NCI-H146 treated with DMSO at 0.1 percent for 48 hours (cell line): Measurements from ENCODE around the gene SPRED3.

ENCODE experiments used
- DNase-seq: peaks from one replicate; lab custom pipeline; 2025; ENCODE audit not compliant: unreplicated experiment; lab: John Stamatoyannopoulos, UW

Gene SPRED3

DNA sequence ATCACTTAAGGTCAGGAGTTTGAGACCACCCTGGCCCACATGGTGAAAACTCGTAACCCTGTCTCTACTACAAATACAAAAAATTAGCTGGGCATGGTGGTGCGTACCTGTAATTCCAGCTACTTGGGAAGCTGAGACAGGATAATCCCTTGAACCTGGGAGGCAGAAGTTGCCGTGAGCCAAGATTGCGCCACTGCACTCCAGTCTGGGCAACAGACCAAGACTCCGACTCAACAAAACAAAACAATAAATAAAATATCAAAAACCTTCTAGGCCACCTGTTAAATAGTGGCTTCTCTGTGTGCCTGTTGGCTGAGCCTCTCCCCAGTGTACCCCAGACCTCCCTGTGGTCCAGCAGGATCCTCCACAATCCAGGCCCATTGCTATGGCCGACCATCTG, 17.4 kb upstream of the SPRED3 start:
- no peak for DNase-seq

DNA sequence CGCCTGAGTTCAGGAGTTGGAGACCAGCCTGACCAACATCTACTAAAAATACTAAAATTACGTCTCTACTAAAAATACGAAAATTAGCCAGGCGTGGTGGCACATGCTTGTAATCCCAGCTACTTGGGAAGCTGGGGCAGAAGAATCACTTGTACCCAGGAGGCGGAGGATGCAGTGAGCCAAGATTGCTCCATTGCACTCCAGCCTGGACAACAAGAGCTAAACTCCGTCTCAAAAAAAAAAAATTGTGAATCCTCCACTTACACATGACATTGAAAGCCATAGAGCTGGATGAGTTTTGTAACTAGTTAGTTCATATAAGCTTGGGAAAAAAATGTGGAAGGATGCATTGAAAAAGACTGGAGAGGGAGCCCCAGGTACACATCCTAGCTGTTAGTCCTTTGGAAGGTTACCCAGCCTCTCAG, 14.6 kb upstream of the SPRED3 start:
- no peak for DNase-seq

DNA sequence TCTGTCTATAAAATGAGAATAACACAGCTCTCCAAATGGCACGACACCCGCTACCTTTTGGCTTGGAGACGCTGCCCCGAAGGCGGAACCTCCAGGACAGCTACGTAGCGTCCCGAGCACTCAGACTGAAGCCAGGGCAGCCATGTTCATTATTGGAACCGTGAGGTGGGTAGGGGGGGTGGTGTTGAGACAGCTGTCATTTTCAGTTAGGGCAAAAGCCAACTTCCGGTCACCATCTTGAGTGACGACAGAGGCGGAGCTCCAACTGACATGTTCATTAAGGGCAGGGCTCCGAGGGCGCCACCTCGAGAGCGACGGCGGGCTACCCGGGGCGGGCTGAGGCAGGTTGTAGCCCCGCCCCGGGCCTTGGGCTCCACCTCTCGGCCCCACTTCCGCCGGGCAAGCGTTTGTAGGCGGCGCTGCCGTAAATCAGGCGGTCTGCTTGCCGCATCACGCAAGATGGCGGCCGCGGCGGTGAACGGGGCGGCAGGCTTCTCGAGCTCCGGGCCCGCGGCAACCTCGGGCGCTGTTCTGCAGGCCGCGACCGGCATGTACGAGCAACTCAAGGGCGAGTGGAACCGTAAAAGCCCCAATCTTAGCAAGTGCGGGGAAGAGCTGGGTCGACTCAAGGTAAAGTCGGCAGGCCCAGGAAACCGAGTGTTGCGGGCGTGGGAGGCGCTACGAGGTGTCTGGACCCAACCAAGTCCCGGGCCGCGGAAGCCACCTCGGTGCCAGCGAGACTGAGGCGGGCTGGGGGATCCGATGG, 14.0 kb upstream of the SPRED3 start, which contains the start of gene PSMD8:
Gene PSMD8 (plus strand): TSS at position 240 of the 766 bp plus-strand sequence. CDS start 31 bp downstream, at position 271.
- peak; percentile 99 for DNase-seq

DNA sequence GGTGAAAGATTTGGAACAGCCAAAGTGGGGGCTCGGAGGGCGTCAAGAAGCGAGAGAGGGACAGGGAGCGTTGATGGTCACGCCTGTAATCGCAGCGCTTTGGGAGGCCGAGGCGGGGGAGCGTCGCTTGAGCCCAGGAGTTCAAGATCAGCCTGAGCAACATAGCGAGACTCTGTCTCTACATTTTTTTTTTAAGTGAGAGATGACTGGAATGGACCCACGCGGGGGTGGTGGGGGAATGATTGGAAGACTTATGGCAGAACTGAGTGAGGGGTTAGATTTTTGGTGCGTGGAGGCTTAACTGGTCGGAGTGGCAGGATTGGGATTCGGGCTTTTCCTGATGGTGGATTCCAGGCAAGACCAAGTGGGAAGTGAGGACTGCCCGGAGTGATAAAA, 13.4 kb upstream of the SPRED3 start:
- DNase-seq: no peak

DNA sequence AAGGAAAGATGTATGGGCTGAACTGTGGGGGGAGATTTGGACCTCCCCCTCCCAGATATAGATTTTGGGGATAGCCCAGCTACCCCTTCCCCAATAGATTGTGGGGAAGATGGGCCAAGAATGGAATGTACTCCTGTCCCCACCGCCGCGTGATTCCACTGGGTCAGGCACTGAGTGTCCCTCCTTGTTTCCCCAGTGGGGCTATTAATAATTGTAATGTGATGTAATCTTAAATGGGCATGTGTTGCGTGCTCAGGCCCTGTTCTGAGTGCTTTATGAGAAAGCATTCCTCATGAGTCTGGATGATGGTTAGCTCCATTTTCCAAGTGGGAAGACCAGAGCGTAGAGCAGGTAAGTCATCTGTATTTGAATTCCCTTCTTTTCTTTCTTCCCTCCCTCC, 12.7 kb upstream of the SPRED3 start:
- no peak for DNase-seq

DNA sequence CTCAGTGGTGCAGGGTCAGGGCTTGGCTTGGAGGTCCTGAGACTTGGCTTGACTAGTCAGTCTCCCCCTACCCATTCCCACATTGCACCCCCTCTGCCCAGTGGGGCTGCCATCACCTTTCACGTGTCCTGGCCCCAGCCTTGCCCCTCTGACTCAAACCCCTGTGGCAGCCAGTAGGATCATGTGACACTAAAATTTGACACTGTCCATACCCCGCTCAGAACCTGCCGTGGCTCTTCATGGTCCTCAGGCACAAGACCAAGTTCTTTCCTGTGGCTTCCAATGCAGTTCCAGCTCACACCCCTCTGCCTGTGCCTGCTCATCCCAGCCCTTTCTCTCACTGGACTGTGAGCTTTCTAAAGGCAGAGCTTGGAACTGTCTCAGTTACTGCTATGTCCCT, 11.9 kb upstream of the SPRED3 start:
- DNase-seq: no peak

DNA sequence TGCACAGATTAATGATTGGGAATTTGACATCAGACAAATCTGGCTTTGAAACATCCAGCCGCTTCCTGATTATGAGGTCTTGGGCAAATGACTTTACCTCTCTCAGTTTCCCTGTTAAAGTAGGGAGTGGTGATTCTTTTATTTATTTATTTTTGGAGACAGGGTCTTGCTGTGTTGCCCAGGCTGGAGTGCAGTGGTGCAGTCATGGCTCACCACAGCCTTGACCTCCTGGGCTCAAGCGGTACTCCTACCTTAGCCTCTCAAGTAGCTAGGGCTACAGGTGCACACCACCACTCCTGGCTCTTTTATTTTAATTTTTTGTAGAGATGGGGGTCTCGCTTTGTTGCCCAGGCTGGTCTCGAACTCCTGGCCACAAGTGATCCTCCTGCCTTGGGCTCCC, 11.4 kb upstream of the SPRED3 start:
- no peak for DNase-seq

DNA sequence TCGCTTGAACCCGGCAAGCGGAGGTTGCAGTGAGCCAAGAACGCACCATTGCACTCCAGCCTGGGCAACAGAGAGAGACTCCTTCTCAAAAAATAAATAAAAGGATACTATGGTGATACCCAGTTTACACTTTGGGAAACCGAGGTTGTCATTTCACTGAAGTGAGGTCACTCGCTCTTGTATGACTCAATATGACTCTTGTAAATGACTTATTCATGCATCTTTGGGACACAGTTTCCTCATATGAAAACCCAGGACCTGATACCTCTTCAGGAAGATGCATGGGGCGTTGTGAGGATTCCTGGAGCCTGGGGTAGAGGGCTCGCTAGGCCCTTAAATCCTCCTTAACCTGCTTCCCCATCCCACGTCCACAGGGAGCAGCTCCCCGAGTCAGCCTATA, 9.6 kb upstream of the SPRED3 start:
- DNase-seq: no peak

DNA sequence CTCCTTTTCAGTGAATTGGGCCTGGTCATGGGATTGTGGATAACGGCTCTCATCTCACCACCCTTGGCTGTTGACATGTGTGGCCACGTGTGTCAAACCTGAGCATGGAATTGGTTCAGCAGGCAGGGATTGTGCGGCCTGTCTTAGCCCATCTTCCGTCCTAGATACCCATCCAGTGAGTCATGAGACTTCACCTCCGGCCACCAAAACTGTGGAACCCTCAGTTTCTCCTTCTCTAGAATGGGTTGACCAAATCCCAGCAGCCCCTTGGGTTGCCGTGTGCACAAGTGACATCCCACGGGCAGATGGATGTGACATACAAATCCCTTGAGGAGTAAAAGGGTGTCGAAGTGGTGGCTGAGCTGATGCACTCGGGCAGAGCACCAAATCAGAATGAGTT, 7.4 kb upstream of the SPRED3 start:
- no peak for DNase-seq

DNA sequence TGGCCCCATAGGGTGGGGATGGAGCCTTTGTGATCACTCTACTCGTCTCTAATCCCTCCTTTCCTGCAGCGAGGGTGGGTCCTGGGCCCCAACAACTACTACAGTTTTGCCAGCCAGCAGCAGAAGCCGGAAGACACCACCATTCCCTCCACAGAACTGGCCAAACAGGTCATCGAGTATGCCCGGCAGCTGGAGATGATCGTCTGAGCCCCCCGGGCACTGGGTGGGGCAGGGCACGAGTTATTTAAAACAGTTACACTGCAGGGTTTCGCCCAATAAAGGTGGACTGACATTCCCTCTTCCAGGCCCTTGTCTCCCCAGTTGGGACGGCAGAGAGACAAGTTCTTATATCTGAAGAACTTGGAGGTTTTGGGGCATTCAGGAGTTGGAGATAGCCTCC, 5.3 kb upstream of the SPRED3 start:
- DNase-seq: no peak

DNA sequence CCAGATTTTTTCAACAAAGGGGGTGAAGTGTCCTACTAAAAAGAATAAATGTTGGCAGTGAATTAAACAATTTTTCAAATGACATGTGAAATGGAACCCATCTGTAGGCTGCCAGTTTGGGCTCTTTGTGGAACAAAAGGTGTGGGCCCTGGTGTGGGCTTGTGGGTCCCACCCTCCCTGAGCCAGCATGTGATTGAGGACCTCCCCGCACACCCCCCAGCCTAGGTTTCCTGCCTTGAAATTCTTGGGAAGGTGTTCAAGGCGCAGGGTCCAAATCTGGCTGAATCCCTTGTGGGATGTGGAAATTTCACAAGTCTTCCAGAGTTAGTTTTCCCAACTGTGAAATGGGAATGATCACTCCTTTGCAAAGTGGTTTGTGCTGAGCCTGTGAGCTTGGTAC, 4.8 kb upstream of the SPRED3 start:
- no peak for DNase-seq

DNA sequence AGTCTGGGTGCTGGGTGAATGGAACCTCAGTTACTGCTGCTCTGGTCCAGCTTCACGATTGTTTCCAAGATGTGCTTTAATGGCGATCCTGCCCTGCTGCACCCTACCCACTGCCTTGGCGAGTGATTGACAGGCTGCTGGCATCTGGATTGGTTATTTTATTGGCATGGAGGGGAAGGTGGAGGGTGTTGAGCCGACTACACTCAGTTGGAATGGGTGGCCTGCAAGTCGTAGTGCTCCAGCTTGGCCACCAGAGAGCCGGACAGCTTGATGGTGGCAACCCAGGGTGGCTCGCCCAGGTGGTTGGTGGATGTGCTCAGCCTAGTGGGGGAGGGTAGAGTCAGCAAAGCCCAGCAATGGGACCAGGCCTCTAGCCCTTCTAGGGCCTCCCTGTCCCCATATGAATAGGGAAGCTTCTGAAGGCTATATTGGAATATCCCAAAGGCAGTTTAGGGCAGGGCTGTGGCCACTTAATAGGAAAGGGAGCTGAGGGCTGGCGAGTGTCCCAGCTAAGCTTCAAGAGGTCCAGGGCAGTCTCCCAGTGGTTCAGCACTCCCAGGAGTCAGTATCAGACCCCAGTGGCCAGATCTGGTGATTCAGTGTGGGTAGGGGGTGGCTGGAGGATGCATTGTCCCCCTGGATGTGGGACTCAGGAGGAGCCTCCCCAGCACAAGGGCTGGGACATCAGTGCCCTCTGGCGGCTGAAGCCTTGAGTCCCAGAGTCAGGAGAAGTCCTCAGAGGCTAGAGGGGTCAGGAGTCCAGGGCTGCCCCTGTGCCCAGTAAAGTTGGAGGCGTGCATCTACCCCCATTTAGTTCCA, 4.1 kb upstream of the SPRED3 start:
- no peak for DNase-seq

DNA sequence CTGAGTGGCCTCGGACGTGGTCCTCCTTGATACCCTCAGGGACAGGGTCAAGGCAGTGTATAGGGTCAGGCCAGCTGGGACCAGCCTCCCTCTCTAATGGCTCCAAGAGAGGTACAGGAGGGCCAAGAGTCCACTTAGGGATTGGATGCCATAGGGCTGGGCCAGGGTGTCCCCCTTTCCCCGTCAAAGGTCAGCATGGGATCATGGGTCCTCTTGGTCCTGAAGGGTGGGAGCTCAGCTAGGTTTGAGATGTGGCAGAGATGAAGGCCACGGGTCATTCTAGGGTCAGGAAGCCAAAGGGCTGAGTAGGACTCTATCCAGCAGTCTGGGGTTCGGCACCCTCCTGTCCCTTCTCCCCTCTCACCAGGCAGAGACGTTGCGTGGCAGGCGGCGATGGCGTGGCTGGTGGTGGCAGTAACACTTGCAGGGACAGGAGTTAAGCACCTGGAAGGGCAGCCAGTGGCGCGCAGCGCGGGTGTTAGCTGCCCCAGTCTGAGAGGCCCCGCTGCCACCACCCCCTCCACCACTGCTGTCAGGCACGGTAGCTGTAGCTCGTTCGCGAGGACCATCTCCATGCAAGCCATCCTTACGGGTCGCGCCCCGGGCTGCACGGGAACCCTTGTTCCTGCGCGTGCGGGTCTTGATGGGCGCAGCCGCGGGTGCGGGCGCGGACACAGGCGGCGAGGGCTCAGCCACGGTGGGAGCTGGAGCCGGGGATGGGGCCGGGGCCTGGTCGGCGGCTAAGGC, 3.3 kb upstream of the SPRED3 start:
- DNase-seq: no peak

DNA sequence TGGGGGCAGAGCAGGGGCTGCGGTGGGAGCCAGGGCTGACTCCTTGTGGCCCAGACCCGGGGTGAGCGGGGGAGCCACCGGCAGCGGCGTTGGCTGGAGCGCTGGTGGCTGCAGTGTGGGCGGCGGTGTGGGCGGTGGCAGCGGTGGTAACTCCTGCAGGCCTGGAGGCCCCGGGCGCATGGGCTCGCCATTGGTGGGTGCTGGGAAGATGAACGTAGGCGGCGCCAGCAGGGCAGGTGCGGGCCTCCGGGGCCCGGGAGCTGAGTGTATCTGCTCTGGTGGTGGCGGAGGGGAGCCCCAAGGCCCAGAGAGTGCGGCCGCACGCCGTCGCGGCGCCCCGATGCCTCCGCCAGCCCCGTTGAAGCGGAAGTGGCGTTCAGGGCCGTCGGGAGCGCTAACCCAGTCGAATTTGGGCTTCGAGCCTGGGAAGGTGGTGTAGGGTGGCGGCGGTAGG, 2.7 kb upstream of the SPRED3 start:
- no peak for DNase-seq

DNA sequence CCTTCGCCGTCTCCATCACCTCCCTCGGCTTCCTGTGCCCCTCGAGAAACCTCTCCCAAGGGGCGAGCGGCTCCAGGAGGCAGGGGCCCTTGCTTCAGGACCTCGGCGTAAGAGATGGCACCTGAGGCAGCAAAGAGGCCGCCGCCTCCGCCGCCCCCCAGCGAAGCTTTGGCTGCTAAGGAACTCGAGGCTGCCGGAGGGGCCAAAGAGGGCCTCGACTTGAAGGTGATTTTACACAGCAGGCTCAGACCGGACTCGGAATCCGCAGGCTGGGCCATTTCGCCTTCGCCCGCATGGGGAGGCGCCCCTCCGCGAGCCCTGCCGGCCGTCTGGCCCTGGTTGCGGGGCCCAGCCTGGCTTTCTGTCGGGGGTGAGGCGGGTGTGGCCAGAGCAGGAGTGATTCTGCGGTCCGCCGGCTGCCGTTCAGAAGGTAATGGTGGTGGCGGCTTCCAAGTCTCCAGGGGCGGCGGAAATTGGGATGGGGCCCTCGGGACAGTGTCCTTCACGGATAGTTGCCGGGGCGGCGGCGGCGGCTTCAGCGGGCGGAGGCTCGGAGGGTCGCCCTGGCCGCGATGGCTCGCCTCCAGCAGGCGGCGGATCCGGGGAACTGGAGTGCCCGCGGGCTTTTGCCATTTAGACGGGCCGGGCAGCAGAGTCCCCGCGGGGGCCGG, 2.1 kb upstream of the SPRED3 start:
- DNase-seq: no peak

DNA sequence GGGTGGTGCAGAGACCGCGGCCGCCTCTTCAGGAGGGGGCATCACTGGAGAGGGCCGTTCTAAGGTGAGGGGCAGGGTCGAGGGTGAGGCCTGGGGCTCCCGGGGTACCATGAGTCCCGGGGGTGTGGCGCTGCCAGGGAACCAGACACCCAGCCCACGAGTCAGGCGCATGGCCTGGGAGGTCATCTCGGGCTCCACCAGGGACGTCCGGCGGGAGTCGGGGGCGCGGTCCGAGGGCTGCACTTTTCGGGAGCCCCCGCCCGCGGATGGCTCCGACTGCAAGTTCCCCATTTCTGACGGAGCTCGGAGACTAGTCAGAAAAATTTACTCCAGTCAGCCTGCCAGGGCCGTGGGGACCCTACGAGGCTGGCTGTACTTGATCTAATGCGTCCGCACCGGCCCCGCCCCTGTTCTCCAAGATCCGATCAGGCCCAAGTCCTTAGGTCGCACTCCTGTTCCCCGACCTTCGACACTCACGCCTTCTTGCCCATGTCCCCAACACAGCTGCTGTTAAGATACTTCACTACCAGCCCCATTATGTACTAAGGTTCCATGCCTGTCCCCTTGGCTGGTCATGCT, 1.4 kb upstream of the SPRED3 start:
- DNase-seq: no peak

DNA sequence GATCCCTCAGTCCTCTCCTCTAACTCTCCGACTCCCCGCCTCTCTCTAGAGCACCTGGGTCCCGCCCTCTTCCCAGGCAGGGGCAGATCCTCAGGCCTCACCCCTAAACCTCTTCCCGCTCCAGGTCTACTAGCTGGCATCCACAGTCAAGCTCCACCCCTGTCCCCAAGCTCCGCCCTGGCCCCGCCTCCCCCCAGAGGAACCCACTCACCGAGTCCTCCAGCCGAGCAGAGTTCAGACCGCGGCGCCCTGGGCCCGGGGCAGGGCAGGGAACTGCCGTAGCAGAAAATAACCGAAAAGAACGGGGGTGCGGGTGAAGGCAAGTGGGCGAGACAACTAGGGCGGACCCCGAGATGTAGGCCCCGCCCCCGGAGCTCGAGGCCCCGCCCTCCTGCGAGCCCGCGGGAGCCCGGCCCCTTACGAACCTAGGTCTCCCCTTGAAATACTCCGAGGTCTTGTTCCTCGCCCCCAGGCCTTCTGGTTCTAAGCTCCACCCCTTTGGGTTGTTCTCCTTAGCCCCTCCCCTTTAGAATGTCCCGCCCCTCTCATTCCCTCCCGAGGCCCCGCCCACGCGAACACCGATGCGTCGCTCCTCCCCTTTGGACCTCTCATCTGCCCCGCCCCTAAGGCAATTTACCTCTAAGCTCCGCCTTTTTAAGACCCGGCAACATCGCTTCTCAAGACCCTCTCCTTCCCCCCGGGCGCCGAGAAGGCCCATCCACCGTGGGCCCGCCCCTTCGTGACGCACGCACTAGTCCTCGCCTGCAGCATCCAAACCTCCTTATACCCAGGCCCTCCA, 748 bp upstream of the SPRED3 start, which contains the start of gene GGN:
Gene GGN (minus strand): TSS at position 485 of the 799 bp plus-strand sequence. CDS start 773 bp downstream, outside the sequence.
- DNase-seq: peak; percentile 91

DNA sequence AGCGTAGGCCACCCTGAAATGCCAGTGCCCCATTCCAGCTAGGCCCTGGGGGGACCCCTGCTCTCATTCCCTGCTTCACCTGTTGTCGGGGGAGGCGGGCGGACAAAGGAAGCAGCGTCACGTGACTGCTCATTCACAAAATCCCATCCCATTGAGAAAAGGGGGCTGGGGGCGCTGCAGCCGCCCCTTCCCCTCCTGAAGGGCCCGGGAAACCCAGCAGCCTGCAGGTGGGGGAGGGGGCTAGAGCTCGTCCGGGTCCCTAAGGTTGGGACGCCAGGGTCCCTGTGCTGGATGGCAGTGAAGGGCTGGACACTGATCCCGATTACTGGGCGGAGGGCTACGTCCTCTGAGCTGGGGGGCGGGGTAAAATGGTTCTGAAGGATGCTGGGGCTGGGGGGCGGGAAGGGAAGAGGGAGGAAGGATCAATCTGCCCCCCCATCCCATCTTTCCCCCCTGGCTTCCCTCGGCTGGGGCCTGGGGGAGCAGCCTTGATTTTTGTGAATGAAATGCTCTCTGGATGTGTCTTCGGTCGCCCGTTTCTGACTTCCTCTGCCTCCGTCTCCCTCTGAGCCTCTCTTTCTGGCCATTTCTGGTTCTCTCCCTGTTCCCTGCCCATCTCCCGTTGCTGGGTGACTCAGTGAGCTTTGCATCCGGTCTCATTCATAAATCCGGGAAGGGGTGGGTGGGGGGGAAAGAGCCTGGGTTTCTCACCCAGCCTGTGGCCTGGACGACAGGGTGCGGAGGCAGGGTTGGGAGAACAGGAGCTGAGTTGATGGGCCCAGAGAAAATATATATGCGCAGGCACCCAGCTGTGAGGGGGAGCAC, 816 bp downstream of the SPRED3 start:
- no peak for DNase-seq
